Ishikawa (cell line): Measurements from ENCODE around the gene ITPR2.

Experiments
- CREB1 ChIP-seq: IDR thresholded peaks from 2 replicates; pipeline ENCODE4 v1.6.1; 2012; ENCODE audit warnings: low read depth
- EP300 ChIP-seq: IDR thresholded peaks from 2 replicates; pipeline ENCODE4 v1.6.1; 2012; ENCODE audit warnings: borderline replicate concordance
- NFIC ChIP-seq: IDR thresholded peaks from 2 replicates; pipeline ENCODE4 v1.6.1; 2012
- RAD21 ChIP-seq: IDR thresholded peaks from 2 replicates; pipeline ENCODE4 v1.6.1; 2012; ENCODE audit warnings: low read depth
- TCF12 ChIP-seq: IDR thresholded peaks from 2 replicates; pipeline ENCODE4 v1.6.1; 2012; ENCODE audit warnings: low read depth
- TEAD4 ChIP-seq: IDR thresholded peaks from 2 replicates; pipeline ENCODE4 v1.6.1; 2012
- YY1 ChIP-seq: IDR thresholded peaks from 2 replicates; pipeline ENCODE4 v1.6.1; 2012; ENCODE audit warnings: low read depth
- TF ChIP-seq, protein P1 (sequence below): IDR thresholded peaks from 2 replicates; pipeline ENCODE4 v1.6.1; 2012
- TF ChIP-seq, protein P2 (sequence below): IDR thresholded peaks from 2 replicates; pipeline ENCODE4 v1.6.1; 2012; ENCODE audit warnings: low read depth, mild to moderate bottlenecking
- TF ChIP-seq, protein P3 (sequence below): IDR thresholded peaks from 2 replicates; pipeline ENCODE4 v1.6.1; 2012

DNA sequence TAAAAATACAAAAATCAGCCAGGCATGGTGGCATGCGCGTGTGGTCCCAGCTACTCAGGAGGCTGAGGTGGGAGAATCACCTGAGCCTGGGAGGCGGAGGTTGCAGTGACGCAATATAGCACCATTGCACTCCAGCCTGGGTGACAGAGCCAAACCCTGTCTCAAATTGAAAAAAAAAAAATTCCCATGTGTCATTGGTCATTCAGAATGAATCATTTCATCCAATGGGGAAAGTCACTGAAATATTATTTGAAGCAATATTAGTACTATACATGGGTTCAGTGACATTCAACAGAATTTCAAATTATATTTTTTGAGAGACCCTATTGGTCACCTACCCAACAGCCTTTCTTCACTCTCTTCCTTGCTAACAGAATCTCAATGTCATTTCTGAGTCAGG lies 276.1 kb downstream of the ITPR2 start:
- TF ChIP-seq RAD21 (no peak), TEAD4 (no peak), CREB1 (no peak), NFIC (no peak), YY1 (no peak), TCF12 (no peak), EP300 (no peak)
- TF ChIP-seq, protein P1, sequence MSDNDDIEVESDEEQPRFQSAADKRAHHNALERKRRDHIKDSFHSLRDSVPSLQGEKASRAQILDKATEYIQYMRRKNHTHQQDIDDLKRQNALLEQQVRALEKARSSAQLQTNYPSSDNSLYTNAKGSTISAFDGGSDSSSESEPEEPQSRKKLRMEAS: no peak
- TF ChIP-seq, protein P2, sequence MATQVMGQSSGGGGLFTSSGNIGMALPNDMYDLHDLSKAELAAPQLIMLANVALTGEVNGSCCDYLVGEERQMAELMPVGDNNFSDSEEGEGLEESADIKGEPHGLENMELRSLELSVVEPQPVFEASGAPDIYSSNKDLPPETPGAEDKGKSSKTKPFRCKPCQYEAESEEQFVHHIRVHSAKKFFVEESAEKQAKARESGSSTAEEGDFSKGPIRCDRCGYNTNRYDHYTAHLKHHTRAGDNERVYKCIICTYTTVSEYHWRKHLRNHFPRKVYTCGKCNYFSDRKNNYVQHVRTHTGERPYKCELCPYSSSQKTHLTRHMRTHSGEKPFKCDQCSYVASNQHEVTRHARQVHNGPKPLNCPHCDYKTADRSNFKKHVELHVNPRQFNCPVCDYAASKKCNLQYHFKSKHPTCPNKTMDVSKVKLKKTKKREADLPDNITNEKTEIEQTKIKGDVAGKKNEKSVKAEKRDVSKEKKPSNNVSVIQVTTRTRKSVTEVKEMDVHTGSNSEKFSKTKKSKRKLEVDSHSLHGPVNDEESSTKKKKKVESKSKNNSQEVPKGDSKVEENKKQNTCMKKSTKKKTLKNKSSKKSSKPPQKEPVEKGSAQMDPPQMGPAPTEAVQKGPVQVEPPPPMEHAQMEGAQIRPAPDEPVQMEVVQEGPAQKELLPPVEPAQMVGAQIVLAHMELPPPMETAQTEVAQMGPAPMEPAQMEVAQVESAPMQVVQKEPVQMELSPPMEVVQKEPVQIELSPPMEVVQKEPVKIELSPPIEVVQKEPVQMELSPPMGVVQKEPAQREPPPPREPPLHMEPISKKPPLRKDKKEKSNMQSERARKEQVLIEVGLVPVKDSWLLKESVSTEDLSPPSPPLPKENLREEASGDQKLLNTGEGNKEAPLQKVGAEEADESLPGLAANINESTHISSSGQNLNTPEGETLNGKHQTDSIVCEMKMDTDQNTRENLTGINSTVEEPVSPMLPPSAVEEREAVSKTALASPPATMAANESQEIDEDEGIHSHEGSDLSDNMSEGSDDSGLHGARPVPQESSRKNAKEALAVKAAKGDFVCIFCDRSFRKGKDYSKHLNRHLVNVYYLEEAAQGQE: no peak
- TF ChIP-seq, protein P3, sequence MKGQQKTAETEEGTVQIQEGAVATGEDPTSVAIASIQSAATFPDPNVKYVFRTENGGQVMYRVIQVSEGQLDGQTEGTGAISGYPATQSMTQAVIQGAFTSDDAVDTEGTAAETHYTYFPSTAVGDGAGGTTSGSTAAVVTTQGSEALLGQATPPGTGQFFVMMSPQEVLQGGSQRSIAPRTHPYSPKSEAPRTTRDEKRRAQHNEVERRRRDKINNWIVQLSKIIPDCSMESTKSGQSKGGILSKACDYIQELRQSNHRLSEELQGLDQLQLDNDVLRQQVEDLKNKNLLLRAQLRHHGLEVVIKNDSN: no peak
